ENCODE measurements around the gene ZNF217.

DNA sequence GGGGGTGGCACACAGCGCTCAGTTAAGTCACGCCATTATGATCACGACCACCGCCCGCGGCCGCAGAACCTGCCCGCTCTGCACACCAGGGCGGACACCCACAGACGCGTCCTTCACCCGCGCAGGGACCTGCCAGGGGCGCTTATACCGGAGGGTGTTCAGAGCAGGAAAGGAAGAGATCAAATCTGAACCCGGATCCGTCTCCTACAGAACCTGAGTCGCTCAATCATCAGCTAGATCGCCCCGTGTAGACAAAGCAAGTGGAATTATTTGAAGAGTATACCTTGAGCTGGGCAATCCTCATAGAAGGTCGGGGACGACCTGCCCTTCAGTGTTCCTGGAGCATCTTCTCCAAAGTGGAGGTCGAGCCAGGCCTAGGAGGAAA lies 14.4 kb upstream of the ZNF217 start:
- TF ChIP-seq, protein P1, sequence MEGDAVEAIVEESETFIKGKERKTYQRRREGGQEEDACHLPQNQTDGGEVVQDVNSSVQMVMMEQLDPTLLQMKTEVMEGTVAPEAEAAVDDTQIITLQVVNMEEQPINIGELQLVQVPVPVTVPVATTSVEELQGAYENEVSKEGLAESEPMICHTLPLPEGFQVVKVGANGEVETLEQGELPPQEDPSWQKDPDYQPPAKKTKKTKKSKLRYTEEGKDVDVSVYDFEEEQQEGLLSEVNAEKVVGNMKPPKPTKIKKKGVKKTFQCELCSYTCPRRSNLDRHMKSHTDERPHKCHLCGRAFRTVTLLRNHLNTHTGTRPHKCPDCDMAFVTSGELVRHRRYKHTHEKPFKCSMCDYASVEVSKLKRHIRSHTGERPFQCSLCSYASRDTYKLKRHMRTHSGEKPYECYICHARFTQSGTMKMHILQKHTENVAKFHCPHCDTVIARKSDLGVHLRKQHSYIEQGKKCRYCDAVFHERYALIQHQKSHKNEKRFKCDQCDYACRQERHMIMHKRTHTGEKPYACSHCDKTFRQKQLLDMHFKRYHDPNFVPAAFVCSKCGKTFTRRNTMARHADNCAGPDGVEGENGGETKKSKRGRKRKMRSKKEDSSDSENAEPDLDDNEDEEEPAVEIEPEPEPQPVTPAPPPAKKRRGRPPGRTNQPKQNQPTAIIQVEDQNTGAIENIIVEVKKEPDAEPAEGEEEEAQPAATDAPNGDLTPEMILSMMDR (IDR thresholded peaks at IDR 0.05): no peak
- no peak for TF ChIP-seq POLR2A (IDR thresholded peaks at IDR 0.05)

Data from vagina (tissue), 2 donors.